NCI-H526 (cell line): ENCODE measurements around the gene ZC3H4.
"Not testable (repeated sequence)": the region's sequence is repeated elsewhere in the genome, so short reads cannot be mapped to it uniquely, and the experiment has no call there.

ENCODE experiments used
- DNase-seq, 2 experiments: peaks; one replicate each; lab custom pipeline; 2025; lab: John Stamatoyannopoulos, UW

ZC3H4 gene

DNA sequence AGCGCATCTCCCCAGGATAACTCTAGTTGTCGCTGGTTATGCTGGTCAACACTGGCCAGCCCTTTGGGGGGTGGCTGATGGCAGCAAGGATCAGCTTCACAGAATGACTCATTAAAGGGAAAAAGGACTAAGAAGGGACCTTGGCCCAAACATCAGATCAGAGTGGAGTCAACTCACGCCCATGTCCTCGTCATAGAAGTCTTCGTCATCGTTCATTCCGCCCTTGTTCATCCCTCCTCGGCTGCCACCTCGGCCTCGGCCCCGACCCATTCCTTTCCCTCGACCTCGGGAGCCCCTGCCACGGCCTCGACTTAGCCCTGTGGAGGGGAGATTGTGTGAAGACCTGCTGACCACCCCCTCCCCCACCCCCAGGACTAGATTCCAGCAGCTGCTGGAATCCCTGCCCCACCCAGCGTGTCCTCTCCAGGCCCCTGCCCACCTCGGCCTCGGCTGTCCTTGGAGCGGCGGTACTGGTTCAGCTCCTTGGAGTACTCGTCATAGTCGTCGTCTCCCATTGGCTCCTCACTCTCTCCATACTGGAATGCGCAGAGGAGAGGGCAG lies 28.6 kb downstream of the ZC3H4 start:
- no peak for DNase-seq

DNA sequence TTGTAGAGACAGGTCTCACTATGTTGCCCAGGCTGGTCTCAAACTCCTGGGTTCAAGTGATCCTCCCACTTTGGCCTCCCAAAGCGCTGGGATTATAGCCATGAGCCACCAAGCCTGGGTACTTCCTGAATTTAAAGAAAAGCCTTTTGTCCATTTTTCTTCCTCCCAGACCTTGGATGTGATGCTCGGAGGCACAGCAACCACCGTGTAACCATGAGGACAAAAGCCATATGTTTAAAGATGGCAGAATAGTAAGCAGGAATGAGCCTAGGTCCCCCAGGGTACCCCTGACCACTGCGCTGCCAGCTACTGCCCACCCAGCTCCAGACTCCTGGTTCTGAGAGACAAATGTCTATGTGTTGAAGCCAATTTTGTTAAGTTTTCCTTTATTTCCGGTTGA lies 31.1 kb downstream of the ZC3H4 start:
- no peak for DNase-seq

DNA sequence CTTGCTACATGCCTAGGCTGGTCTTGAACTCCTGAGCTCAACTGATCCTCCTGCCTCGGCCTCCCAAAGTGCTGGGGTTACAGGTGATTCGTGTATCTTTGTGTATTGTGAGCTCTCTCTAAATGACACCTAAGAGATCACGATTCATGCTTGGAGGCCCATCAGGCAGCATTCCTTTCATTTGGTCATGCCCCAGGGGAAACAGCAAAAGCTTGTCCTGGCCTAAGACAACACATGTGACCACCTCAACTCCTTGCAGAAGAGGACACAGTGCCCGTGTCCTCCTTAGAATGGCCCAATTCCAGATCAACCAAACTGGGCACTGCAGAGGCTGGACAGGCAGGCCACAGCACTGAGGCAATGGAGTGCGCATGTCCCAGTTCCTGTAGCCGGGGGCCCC lies 32.5 kb downstream of the ZC3H4 start:
- DNase-seq = no peak

DNA sequence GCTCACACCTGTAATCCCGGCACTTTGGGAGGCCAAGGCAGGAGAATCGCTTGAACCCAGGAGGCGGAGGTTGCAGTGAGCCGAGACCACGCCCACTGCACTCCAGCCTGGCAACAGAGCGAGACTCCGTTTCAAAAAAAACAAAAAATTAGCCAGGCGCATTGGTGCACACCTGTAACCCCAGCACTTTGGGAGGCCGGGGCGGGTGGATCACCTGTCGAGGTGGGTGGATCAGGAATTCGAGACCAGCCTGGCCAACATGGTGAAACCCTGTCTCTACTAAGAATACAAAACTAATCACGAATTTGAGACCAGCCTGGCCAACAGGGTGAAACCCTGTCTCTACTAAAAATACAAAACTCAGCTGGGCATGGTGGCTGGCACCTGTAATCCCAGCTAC lies 35.2 kb downstream of the ZC3H4 start:
- DNase-seq = not testable (repeated sequence)

DNA sequence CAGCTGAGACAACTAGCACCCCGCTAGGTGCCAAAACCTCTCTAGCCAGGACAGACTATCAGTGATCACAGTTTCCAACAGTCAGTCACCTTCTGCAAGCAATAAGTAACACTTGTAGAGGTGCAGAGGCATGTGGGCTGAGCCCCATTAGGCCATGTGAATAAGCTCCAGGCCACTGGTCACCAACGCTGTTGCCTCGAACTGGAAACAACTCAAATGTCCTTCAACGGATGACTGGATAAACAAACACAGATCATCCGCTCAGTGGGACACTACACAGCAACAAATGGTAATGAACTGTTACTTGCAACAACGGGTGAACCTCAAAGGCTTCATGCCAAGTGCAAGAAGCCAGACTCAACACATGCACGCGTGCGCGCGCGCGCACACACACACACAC lies 37.6 kb downstream of the ZC3H4 start:
- DNase-seq = no peak

DNA sequence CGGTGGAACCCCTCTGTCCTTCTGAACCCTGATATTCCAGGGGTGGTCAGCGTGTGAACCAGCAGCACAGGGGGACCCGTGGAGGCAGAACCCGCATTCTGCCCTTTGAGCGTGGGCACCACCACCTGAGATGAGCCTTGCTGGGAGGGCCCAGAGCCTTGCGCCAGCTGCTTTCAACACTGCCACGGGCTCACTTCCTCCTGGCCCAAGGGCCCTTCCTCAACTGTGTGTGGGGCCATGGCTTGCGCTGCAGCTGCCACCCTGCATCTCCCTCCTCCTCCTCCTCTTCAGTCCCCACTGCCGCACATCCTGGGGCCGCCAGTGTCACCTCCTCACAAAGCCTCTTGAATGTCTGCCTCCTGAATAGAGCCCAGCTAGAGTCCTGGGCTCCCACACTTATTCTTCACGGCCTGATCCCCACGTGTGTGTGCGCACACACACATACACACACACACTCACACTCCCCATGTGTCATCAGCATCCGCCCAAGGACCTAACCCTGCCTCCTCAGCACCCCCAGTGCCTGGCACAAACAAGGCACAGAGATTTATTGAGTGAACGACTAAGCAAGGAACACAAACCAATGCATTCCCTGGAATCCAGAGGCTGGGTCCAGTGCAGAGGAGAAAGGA lies 38.3 kb downstream of the ZC3H4 start:
- no peak for DNase-seq

DNA sequence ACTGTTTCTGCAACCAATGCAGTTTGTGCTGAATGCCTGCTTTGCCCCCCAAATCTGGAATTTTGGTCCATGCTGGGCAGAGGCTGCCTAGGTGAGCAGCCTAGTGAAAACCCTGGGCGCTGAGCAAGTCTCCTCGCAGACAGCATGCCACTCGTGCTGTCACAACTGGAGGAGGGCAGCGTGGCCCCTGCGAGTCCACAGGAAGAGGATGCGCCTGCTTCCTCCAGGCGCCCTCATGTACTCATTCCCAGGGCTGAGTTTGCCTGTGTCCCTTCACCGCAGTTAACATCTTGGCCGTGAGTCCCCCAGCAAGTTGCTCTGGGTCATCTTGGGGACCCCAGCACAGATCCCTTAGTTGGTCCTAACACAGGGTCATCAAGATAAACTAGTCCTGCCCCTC lies 39.0 kb downstream of the ZC3H4 start:
- DNase-seq = no peak

DNA sequence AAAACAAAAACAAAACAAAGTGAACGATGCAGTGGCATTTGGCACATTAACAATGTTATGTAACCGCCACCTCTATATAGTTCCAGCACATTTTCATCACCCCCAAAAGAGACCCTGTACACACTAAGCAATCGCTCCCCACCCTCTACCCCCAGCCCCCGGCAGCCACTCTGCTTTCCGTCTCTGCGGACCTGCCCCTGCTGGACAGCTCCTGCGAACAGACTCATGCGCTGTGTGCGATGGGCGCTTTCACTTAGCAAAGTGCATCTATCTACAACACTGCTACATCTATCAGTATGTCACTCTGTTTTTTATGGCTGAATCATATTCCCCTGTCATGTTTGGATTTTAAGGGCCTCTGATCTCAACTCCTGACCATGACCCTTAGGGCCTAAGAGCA lies 40.0 kb downstream of the ZC3H4 start:
- DNase-seq = no peak

DNA sequence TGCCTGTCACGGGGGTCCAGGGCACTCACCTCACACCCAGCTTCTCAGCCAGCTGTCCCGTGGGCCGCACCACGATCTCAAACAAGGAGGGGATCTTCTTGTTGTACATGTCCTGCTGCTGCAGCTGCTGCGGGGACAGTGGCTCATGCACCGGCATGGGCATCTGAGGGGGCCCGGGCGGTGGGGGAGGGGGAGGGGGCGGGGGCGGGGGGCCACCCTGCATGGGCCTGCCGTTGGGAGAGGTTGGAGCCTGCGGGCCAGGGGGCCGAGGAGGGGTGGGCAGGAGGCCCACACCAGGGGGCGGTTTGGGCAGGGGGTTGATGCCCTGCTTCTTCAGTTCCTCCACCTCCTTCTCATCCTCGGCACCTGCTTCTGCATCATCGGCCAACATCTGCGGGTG lies 41.3 kb downstream of the ZC3H4 start:
- no peak for DNase-seq

DNA sequence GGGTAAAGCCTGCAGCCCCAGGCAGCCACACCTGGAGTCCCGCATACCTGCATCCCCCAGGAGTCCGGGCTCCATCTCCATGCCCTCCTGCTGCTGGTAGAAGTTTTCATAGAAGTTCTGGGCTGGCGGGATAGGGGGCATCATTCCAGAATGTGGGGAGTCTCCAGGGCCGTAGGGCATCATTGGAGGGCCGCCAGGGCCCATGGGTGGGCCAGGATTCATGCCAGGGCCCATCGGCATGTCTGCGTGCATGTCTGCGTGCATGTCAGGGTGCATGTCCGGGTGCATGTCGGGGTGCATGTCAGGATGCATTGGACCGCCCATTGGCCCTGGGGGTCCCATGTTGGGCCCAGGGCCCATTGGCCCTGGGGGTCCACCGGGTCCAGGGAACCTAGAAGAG lies 41.8 kb downstream of the ZC3H4 start:
- DNase-seq = no peak

DNA sequence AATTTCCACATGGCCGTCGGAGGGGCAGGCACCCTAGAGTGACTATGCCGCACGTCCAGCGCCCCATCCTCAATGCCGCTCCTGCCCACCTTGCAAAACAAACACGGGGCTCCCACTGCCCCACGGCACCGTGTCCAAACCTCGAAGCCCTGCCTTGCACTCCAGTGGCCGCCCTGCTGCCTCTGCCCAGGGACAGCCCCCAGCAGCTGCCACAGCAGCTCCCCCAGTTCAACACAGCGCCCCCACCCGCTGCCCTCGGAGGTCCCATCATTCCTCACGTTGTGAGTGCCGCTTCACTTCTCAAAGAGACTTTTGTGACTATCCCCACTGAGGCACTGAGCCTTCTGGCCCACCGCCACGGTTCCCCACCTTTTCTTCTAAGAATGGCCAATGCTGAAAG lies 42.8 kb downstream of the ZC3H4 start:
- no peak for DNase-seq

DNA sequence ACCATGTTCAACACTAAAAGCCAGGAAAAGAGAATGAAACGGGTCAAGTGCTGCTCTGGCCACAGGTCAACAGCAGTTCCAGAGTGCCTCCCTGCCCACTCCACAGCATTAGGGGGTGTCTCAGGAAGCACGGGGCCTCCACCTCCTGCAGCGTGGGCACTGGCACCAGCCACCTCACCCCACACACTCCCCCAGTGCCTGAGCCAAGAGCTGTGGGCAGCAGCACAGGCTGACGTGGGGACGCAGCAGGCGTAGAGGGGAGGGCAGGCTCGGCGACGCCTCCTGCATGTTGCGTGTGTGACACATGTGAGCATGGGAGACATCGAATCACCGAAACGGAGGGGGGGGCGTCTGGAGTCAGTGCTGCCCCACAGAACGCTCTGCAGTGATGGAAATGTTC lies 43.8 kb downstream of the ZC3H4 start:
- DNase-seq = no peak

DNA sequence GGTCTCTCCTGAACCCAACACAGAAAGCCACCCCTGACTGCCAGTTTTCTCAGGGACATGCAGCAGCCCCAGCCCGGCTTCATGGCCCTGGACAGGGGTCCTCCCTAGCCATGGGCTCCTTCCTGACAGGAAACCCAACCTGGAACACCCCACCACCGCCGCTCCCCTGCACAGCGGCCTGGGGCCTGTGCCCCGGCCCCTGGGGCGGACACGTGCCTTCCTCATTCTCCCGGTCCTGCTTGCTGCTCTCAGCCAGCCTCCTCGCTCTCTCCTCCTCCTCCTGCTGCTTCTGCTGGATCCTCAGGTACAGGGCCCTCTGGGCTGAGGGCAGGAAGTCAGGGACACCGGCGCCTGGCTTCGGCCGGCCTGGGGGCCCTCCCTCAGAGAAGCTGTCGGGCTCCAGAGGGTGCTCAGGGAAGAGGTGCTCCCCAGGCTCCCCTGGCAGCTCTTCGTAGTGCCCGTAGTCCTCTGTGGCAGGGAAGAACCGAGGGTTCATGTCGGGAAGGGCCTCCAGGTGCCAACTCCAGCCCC lies 44.6 kb downstream of the ZC3H4 start:
- no peak for DNase-seq

DNA sequence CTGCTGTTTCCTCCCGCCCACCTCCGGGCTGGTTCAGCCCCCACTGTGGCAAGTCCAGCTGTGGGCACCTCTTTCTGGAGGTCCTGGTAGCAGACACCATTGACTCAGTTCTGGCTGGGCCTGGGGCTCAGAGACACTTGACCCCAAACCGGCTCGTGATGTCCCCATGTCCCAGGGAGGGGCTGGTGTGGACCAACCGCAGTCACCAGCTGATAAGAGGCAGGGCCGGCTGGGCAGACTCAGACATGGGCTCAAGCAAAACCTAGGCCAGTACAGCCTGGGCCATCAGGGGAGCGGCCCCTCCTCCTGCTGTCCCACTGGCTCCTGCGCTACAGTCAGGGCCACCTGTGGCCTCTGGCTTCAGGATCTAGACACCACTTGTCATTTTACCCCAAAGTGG lies 45.3 kb downstream of the ZC3H4 start:
- no peak for DNase-seq

DNA sequence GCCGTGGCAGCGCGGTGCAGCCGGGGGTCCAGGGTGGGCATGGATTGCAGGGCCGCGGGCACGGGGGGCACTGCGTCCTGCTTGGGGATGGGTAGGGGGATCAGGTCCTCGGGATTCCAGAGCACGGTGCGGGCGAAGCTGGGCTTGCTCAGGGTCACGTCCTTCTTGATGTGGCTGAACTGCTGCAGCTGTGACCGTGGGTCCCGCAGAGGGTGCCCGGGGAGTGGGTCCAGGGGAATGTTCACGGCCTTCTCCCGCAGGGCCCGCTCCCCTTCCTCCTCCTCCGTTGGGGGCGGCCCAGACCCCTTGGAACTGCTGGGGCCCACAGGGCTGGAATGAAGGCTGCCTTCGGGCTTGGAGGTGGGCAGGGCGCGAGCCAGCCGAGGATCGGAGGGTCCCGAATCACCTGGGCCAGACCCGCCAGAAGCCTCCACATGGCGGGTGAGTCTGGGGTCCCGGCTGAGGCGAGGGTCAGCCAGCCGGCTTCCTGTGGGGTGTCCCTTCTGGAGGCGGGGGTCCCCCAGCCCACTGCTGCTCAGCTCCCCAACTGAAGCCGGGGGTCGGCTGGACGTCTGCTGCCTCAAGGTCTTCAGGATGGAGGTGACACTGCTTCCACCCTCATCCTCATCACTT lies 46.2 kb downstream of the ZC3H4 start:
- no peak for DNase-seq

DNA sequence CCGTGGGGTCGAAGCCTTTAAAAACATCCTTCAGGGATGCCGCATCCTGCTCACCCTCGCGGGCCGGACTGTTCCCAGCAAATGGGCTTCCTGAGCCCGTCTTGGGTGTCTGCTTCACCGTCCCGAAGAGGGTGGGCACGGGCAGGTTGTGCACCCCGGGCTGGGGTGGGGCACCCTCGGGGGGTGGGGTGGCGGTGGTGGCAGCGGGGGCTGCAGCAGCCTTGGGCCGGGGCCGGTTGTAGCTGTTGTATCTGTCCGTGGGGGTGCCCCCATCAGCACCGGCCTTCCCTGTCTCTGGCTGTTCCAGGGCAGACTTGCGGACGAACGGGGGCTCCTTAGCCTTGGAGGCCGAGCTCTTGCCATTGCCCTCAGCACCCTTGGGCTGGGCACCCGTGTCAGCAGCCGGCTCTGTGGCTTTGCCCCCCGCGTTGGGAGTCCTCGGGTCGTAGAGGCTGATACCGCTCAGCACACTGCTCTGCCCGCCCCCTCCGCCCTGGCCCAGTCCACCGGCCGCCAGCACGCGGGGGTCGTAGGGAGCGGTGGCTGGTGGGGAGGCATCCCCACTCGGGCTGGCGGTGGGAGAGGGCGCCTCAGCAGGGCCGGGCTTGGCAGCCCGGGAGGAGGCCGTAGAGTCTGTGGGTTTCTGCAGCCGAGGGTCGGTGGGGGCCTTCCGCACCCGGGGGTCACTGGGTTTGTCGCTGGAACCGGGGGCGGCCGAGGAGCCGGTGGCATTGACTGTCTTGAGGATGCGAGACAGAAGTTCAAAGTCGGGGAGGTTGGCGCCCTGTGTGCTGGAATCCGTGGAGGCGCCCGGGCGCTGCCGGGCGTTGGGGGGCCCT lies 47.0 kb downstream of the ZC3H4 start:
- no peak for DNase-seq

DNA sequence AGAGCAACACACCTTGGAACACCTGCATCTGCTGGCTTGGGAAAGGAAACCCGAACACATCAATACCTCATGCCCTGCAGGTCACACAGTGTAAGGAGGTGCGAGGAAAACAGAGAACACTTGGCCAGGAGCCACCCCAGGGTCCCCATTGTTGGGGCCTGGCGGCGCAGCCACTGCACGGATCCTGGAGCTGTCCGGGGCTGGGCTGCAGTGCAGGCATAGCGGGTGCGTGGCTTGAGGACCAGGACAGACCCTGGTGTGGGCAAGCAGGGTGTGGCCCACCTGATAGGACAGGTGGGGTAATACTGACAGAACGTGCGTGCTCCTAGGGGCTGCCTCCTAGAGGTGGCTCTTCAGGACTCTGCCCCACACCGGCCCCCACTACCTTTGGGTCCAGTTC lies 48.3 kb downstream of the ZC3H4 start:
- no peak for DNase-seq

DNA sequence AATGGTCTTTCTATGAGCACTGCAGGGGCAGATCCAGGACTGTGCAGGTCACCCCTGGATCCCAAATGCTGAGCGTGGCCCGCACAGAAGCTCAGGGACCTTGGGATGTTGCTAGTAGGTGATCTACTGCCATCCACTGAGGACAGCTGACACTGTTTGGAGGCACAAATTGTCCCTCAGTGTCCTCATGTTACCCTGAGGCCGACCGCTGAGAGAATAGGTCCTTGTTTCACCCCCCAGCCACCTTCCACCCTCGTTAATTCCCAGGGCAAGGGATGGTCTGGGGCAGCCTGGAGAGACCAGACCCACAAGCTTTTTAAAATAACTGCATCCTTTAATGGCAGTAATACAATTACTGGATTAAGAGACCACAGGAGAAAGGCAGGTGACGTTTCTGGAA lies 49.7 kb downstream of the ZC3H4 start:
- DNase-seq = no peak

DNA sequence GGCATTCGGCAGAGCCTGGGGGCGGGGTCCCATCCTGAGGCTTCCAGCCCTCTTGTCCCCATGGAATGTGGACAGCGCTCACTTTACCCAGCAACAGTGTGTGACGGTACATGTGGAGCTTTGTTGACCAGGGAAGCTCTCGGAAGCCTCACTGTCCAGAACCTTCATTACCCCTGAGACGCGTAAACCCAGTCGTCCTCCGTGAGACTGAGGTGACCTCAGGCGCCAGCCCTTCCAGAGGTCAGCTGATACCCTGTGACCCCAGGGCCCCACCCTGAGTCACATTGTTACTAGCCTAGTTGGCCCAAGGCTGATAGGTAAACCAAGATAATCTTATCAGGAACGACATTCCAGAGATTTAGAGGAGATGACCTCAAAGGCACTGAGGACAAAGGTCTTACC lies 55.0 kb downstream of the ZC3H4 start:
- DNase-seq = no peak

DNA sequence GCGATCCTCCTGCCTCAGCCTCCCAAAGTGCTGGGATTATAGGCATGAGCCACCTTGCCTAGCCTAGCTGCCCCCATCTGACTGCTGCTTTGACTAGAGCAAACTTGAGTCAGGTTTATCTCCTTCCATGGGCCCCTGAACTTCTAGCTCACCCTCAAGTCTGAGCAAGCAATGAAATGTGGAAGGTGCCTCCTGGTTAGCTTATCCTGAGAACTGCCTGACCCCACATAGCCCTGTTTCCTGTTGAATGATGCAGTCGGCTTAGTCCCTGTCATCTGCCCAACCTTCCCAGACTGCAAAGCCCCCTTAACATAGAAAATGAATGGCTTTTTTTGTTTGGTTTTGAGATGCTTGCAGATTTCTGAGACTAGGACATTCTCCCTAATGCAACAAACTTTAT lies 56.2 kb downstream of the ZC3H4 start:
- no peak for DNase-seq

DNA sequence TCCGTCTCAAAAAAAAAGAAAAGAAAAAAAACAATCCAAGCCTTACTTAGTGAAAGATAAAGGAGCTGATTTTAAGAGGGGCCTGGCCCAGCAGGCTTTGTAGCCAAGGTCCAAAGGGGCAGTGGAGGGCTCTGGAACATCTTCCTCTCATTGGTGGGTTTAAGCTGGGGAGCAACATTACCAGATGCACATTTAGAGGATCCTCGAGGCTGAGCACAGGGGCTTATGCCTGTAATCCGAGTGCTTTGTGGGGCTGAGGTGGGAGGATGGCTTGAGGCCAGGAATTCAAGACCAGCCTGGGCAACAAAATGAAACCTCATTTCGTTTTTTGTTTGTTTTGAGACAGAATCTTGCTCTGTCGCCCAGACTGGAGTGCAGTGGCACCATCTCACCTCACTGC lies 57.2 kb downstream of the ZC3H4 start:
- no peak for DNase-seq

DNA sequence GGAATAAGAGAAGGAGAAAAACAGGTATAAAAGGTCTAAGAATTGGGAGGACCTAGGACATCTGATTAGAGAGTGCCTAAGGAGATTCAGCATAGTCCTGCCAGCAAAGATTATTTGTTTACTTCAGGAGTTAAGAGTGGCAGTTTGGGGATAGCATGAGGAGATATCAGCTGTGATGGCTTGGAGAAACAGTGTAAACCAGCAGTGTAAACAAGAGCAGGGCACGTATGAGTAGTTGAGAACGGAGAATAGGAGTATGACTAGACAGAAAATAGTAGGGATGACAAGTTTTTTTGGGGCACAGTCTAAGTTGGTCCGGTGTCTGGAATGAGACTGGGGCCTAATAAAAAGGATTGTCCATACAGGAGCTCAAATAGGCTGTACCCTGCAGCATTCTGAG lies 63.0 kb downstream of the ZC3H4 start:
- DNase-seq = not testable (repeated sequence)

DNA sequence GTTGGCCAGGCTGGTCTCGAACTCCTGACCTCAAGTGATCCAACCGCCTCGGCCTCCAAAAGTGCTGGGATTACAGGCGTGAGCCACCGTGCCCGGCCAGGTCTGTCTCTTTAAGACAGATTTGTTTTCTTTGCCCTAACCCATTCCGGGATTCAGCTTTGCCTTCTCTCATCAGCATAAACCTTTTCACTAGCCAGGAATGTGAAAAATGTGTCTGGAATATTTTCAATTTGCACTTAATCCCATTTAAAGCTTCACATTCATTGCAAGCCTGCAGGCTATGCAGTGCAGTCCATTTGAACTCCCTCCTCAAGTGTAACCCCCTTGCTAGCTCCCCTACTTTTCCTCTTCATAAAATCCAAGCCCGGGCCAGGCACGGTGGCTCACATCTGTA lies 64.3 kb downstream of the ZC3H4 start:
- DNase-seq = no peak
